IMR-90 (cell line): ENCODE results near the gene BCAS3. TPM values are rescaled to one million over a fixed set of nuclear protein-coding genes. Genes with fewer than 3 reads are reported as not detected.
"Not testable (repeated sequence)": the region's sequence is repeated elsewhere in the genome, so short reads cannot be mapped to it uniquely, and the experiment has no call there.

Source experiments
- ATAC-seq: fragments of 200-7000 bp; cut with Tn5 transposase; 2 replicates; pipeline ENCODE4 v1.9.1; 2020; ENCODE audit warnings: low read depth, mild to moderate bottlenecking, moderate library complexity
- BruUV-seq: library from RNA; stranded (reverse); fragments of 400-500 nt; replicated peaks from 2 replicates; lab custom pipeline; 2021; lab: Mats Ljungman, UMichigan
- CTCF ChIA-PET: fragments of 300-600 bp; formaldehyde crosslinking; extraction: SDS; loops from one replicate; lab custom pipeline; 2021; ENCODE audit warnings: antibody characterized with exemption; lab: Yijun Ruan, JAX
- POLR2A ChIA-PET: fragments of 300-600 bp; sonication (Branson Sonifier 250); formaldehyde crosslinking; loops from one replicate; lab custom pipeline; 2022; ENCODE audit warnings: antibody characterized with exemption; ENCODE audit not compliant: unreplicated experiment; lab: Charles Lee
- DNase-seq: peaks from one replicate; pipeline ENCODE4 v3.0.0; 2013
- H2AFZ ChIP-seq: replicated peaks from 2 replicates; pipeline ENCODE3; 2013; ENCODE audit warnings: low read length, mild to moderate bottlenecking; ENCODE audit not compliant: poor library complexity
- H2AK5ac ChIP-seq: 2 replicates; pipeline ENCODE4 v1.6.1; 2013; ENCODE audit warnings: low read depth, low read length, inconsistent platforms
- H2AK9ac ChIP-seq: replicated peaks from 2 replicates; pipeline ENCODE3; 2013; ENCODE audit warnings: mild to moderate bottlenecking, low read depth, low read length, moderate library complexity; ENCODE audit not compliant: poor library complexity
- H2BK120ac ChIP-seq: 2 replicates; pipeline ENCODE4 v1.6.1; 2013; ENCODE audit warnings: low read depth, low read length, inconsistent platforms
- H2BK15ac ChIP-seq: 3 replicates; pipeline ENCODE4 v1.6.1; 2013; ENCODE audit warnings: low read depth, low read length, inconsistent platforms
- H2BK20ac ChIP-seq: 2 replicates; pipeline ENCODE4 v1.6.1; 2013; ENCODE audit warnings: low read depth, mild to moderate bottlenecking, inconsistent platforms, low read length, moderate library complexity
- H2BK5ac ChIP-seq: 2 replicates; pipeline ENCODE4 v1.6.1; 2013; ENCODE audit warnings: mild to moderate bottlenecking, low read depth, low read length, inconsistent platforms; ENCODE audit not compliant: poor library complexity, severe bottlenecking
- H3K14ac ChIP-seq: replicated peaks from 2 replicates; pipeline ENCODE4 v1.6.1; 2013; ENCODE audit warnings: low read depth, low read length, inconsistent platforms
- H3K18ac ChIP-seq: 2 replicates; pipeline ENCODE4 v1.6.1; 2013; ENCODE audit warnings: low read depth, low read length, control low read depth
- H3K23ac ChIP-seq: 2 replicates; pipeline ENCODE4 v1.6.1; 2013; ENCODE audit warnings: low read depth, low read length, inconsistent platforms
- H3K27ac ChIP-seq: 2 replicates; pipeline ENCODE4 v1.5.1; 2013; ENCODE audit warnings: mild to moderate bottlenecking, control low read depth, low read length; ENCODE audit not compliant: insufficient read depth
- H3K27me3 ChIP-seq: 2 replicates; pipeline ENCODE4 v1.6.1; 2013; ENCODE audit warnings: low read length; ENCODE audit not compliant: control insufficient read depth, insufficient read depth
- H3K36me3 ChIP-seq: 2 replicates; pipeline ENCODE4 v1.6.1; 2013; ENCODE audit warnings: low read length, mixed read lengths; ENCODE audit not compliant: control insufficient read depth, insufficient read depth
- H3K4ac ChIP-seq: 2 replicates; pipeline ENCODE4 v1.6.1; 2013; ENCODE audit warnings: low read depth, low read length, inconsistent platforms
- H3K4me1 ChIP-seq: 2 replicates; pipeline ENCODE4 v1.6.1; 2013; ENCODE audit warnings: low read length, mixed read lengths; ENCODE audit not compliant: control insufficient read depth, insufficient read depth
- H3K4me2 ChIP-seq: 2 replicates; pipeline ENCODE4 v1.6.1; 2013; ENCODE audit warnings: low read depth, mild to moderate bottlenecking, control low read depth, low read length, moderate library complexity
- H3K4me3 ChIP-seq: 2 replicates; pipeline ENCODE4 v1.5.1; 2013; ENCODE audit warnings: low read depth, mild to moderate bottlenecking, control low read depth, low read length, moderate library complexity; ENCODE audit not compliant: insufficient read depth
- H3K56ac ChIP-seq: 2 replicates; pipeline ENCODE4 v1.6.1; 2013; ENCODE audit warnings: low read length, inconsistent platforms; ENCODE audit not compliant: insufficient read depth; ENCODE audit errors: extremely low read depth
- H3K79me1 ChIP-seq, 2 experiments: 2 replicates each; pipeline ENCODE4 v1.6.1; 2013; ENCODE audit warnings: low read length in 2 of 2, inconsistent platforms in 1 of 2, low read depth in 1 of 2
- H3K9ac ChIP-seq: 2 replicates; pipeline ENCODE4 v1.6.1; 2013; ENCODE audit warnings: low read depth, low read length, control low read depth
- H3K9me1 ChIP-seq: 2 replicates; pipeline ENCODE4 v1.6.1; 2013; ENCODE audit warnings: low read length, inconsistent platforms; ENCODE audit not compliant: insufficient read depth
- H3K9me3 ChIP-seq: 2 replicates; pipeline ENCODE4 v1.6.1; 2013; ENCODE audit warnings: low read length; ENCODE audit not compliant: control insufficient read depth, insufficient read depth
- H4K20me1 ChIP-seq: 2 replicates; pipeline ENCODE4 v1.6.1; 2013; ENCODE audit warnings: low read length, inconsistent platforms; ENCODE audit not compliant: insufficient read depth
- H4K5ac ChIP-seq: 2 replicates; pipeline ENCODE4 v1.6.1; 2013; ENCODE audit warnings: mild to moderate bottlenecking, low read depth, low read length, control low read depth
- H4K8ac ChIP-seq, 2 experiments: 2 replicates each; pipeline ENCODE4 v1.6.1; 2013; ENCODE audit warnings: low read depth in 2 of 2, low read length in 2 of 2, control low read depth in 1 of 2, inconsistent platforms in 1 of 2
- H4K91ac ChIP-seq: 2 replicates; pipeline ENCODE4 v1.6.1; 2013; ENCODE audit warnings: low read depth, low read length, inconsistent platforms; ENCODE audit not compliant: insufficient read depth
- WGBS, 2 experiments: methylation state at CpG; one replicate each; pipeline versions ENCODE4 v1.1.5 to v1.1.7; 2013; ENCODE audit warnings: missing lambda C conversion rate in 2 of 2; ENCODE audit not compliant: insufficient read length in 1 of 2; ENCODE audit errors: extremely low coverage in 2 of 2; 5-methylcytosine and 5-hydroxymethylcytosine counted together
- dilution Hi-C: fragments of 300-500 bp; cut with HindIII; formaldehyde crosslinking; loops from one replicate; pipeline ENCODE4 v1.14.3; 2018; ENCODE audit warnings: low sequenced_read_pairs; ENCODE audit not compliant: unreplicated experiment
- in situ Hi-C: fragments of 300-500 bp; cut with MboI; formaldehyde crosslinking; loops from 3 replicates; pipeline ENCODE4 v1.14.3; 2019; ENCODE audit warnings: low sequenced_read_pairs, inconsistent platforms, mixed read lengths
- intact Hi-C: fragments of 100-400 bp; cut with micrococcal nuclease; formaldehyde crosslinking; loops from 2 replicates; pipeline ENCODE4 v1.10.0; 2022
- polyA plus RNA-seq, 3 experiments: library from polyadenylated mRNA; depleted of rRNA; stranded (reverse); fragments of >200 nt; gene quantifications; 2 replicates each; pipeline ENCODE4 v1.2.3, GENCODE V29; 2012; ENCODE audit warnings: low replicate concordance in 1 of 3
- total RNA-seq: library from RNA; depleted of rRNA; stranded (reverse); fragments of >200 nt; gene quantifications from 2 replicates; pipeline ENCODE4 v1.2.3, GENCODE V29; 2012

BCAS3 gene
- total and polyA plus RNA-seq, 2 of the 4 experiments (the other 2 are of a cell fraction): 6.3 to 27.1 TPM

GRCh38 chr17:60761301-60761700, 83.7 kb downstream of the BCAS3 start:
- H2BK20ac ChIP-seq, POLR2A ChIA-PET, H3K9ac ChIP-seq, H2AFZ ChIP-seq, in situ Hi-C loops, H3K9me1 ChIP-seq, H3K14ac ChIP-seq, H4K20me1 ChIP-seq, H2BK120ac ChIP-seq, H3K23ac ChIP-seq, H3K4me1 ChIP-seq, H3K9me3 ChIP-seq, H4K91ac ChIP-seq, ATAC-seq, H3K56ac ChIP-seq, H3K18ac ChIP-seq, H4K5ac ChIP-seq, H3K36me3 ChIP-seq, H3K4ac ChIP-seq, dilution Hi-C loops, CTCF ChIA-PET, BruUV-seq, DNase-seq, H3K27ac ChIP-seq, H3K27me3 ChIP-seq, H4K8ac ChIP-seq, H2AK9ac ChIP-seq, intact Hi-C loops, H2AK5ac ChIP-seq, H3K4me2 ChIP-seq, H3K79me1 ChIP-seq, H2BK15ac ChIP-seq, H3K4me3 ChIP-seq, H2BK5ac ChIP-seq: not testable (repeated sequence)
- no CpG with 5 or more reads among the region's 6 CpGs for WGBS, 2 experiments
